ENCODE results near the gene MRPL17.

MRPL17 gene

DNA sequence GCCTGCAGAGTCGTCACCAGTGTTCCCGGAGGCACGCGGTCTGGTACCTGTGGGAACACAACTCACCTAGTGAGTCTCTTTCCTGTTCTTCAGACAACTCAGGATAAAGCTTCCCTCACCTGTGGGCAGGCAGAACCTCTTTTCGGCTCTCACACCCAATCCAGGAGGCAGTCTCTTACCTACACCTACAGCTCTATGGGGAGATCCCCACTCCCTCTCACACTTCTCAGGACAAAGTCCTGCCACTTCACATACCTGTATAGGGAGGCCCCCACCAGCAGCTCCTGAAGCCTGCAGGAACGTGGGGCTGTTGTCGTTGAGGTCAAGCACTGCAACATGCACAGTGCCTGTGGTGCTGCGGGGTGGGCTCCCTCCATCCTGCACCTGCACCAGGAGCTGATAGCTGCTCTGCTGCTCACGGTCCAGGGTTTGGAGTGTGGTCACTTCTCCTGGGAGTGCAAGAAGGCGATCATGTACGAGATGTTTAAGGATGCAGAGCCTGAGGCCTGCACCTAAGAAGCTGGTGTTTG, 51.7 kb downstream of the MRPL17 start:
- DNase-seq: no peak

DNA sequence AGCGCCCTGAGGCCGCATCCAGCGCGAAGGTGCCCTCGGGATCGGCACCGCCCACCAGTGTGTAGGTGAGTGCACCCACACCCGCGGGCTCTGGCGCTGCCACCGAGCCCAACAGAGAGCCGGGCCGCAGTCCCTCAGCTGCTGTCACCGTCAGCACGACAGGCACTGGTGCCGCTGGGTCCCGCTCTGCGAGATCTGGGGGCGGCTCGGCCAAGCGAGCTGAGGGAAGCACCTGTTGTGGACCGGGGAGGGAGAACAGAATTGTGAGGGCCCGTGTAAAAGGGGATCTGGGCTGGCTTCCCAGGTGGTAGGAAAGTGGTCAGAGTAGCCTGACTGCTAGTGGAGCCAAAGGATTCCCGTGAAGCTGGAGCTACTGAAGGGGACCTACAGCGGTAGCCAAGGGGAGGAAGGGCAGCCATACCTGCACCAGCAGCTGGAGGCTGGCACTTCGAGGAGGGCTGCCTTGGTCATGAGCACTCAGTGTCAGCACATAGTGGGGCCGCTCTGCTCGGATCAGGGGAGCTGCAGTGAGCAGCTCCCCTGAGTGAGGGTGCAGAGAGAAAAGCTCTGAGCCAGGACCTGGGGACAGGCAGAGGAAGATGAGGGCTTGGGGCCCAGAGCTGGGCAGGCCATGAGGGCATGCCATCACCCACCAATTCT, 52.4 kb downstream of the MRPL17 start:
- DNase-seq: no peak
